WTC11 (cell line): ENCODE measurements around the gene TIMM9. TPM values are rescaled to one million over a fixed set of nuclear protein-coding genes. Genes with fewer than 3 reads are reported as not detected.

ENCODE experiments used
- ATAC-seq: fragments of 200-7000 bp; cut with Tn5 transposase; 2 replicates; pipeline ENCODE4 v1.10.0; 2021; ENCODE audit warnings: mild to moderate bottlenecking, moderate library complexity
- CTCF ChIA-PET: fragments of 300-600 bp; sonication (Branson Sonifier 250); formaldehyde crosslinking; loops from one replicate; lab custom pipeline; 2021; ENCODE audit warnings: antibody characterized with exemption; lab: Charles Lee
- POLR2A ChIA-PET: fragments of 350-600 bp; sonication (Branson Sonifier 250); formaldehyde crosslinking; loops from one replicate; lab custom pipeline; 2021; ENCODE audit warnings: antibody characterized with exemption; lab: Charles Lee
- DNase-seq: peaks from one replicate; pipeline ENCODE4 v3.0.0; 2021; ENCODE audit warnings: low spot score
- H3K27ac Mint-ChIP-seq: 2 replicates; pipeline ENCODE4 v1.8.0; 2021; ENCODE audit warnings: mixed read lengths
- H3K27me3 Mint-ChIP-seq: 2 replicates; pipeline ENCODE4 v1.8.0; 2021; ENCODE audit warnings: low read depth, mild to moderate bottlenecking, moderate library complexity, mixed read lengths
- H3K36me3 Mint-ChIP-seq: 2 replicates; pipeline ENCODE4 v1.8.0; 2021; ENCODE audit warnings: mixed read lengths
- H3K4me1 Mint-ChIP-seq: 2 replicates; pipeline ENCODE4 v1.8.0; 2022; ENCODE audit warnings: mixed read lengths
- H3K4me3 Mint-ChIP-seq: 2 replicates; pipeline ENCODE4 v1.8.0; 2021; ENCODE audit warnings: mild to moderate bottlenecking, moderate library complexity, mixed read lengths
- H3K9me3 Mint-ChIP-seq: 2 replicates; pipeline ENCODE4 v1.8.0; 2021; ENCODE audit warnings: mixed read lengths
- AR ChIP-seq: fragments of 250-450 bp; sonication (Bioruptor Pico); IDR thresholded peaks from 2 replicates; pipeline ENCODE4 v1.9.0; 2021; ENCODE audit warnings: mild to moderate bottlenecking
- ATF6 ChIP-seq: sonication (generic); formaldehyde crosslinking; IDR thresholded peaks from 2 replicates; pipeline ENCODE4 v1.8.1; 2023; ENCODE audit warnings: mild to moderate bottlenecking, missing genetic modification reagents
- CBFB ChIP-seq: sonication (generic); formaldehyde crosslinking; IDR thresholded peaks from 2 replicates; pipeline ENCODE4 v1.8.1; 2022; ENCODE audit warnings: mild to moderate bottlenecking, low read depth, missing genetic modification reagents
- E2F5 ChIP-seq: sonication (generic); formaldehyde crosslinking; IDR thresholded peaks from 2 replicates; pipeline ENCODE4 v1.8.1; 2022; ENCODE audit warnings: mild to moderate bottlenecking, moderate library complexity, missing genetic modification reagents
- FOXP4 ChIP-seq: sonication (generic); formaldehyde crosslinking; IDR thresholded peaks from 2 replicates; pipeline ENCODE4 v1.8.0; 2022; ENCODE audit warnings: mild to moderate bottlenecking, missing genetic modification reagents
- HMGA2 ChIP-seq: fragments of 250-450 bp; sonication (Bioruptor Pico); IDR thresholded peaks from 2 replicates; pipeline ENCODE4 v1.4.0; 2021; ENCODE audit warnings: mild to moderate bottlenecking, moderate library complexity
- KAT7 ChIP-seq: sonication (generic); formaldehyde crosslinking; IDR thresholded peaks from 2 replicates; pipeline ENCODE4 v1.8.1; 2023; ENCODE audit warnings: missing genetic modification reagents, mild to moderate bottlenecking, borderline replicate concordance
- MLX ChIP-seq: sonication (generic); formaldehyde crosslinking; IDR thresholded peaks from 2 replicates; pipeline ENCODE4 v1.8.1; 2023; ENCODE audit warnings: mild to moderate bottlenecking, missing genetic modification reagents, moderate library complexity
- MXD4 ChIP-seq: fragments of 250-450 bp; sonication (Bioruptor Pico); IDR thresholded peaks from 2 replicates; pipeline ENCODE4 v1.8.0; 2021; ENCODE audit warnings: mild to moderate bottlenecking, moderate library complexity, borderline replicate concordance
- NFATC4 ChIP-seq: fragments of 250-450 bp; sonication (Bioruptor Pico); IDR thresholded peaks from 2 replicates; pipeline ENCODE4 v1.9.0; 2021; ENCODE audit warnings: mild to moderate bottlenecking
- NR1H2 ChIP-seq: sonication (generic); formaldehyde crosslinking; IDR thresholded peaks from 2 replicates; pipeline ENCODE4 v1.9.0; 2021; ENCODE audit warnings: mild to moderate bottlenecking, moderate library complexity, missing genetic modification reagents
- RORB ChIP-seq: fragments of 250-450 bp; sonication (Bioruptor Pico); IDR thresholded peaks from 2 replicates; pipeline ENCODE4 v1.9.0; 2021; ENCODE audit warnings: mild to moderate bottlenecking
- SMAD4 ChIP-seq: sonication (generic); formaldehyde crosslinking; IDR thresholded peaks from 2 replicates; pipeline ENCODE4 v1.8.0; 2022; ENCODE audit warnings: mild to moderate bottlenecking, missing genetic modification reagents
- STAT6 ChIP-seq: sonication (generic); formaldehyde crosslinking; conservative IDR thresholded peaks from 2 replicates; pipeline ENCODE4 v1.8.1; 2023; ENCODE audit warnings: mild to moderate bottlenecking, low read depth, missing genetic modification reagents, moderate library complexity
- TCF7 ChIP-seq: sonication (generic); formaldehyde crosslinking; IDR thresholded peaks from 2 replicates; pipeline ENCODE4 v1.8.0; 2022; ENCODE audit warnings: mild to moderate bottlenecking, low read depth, missing genetic modification reagents, moderate library complexity
- TP53 ChIP-seq: sonication (generic); formaldehyde crosslinking; IDR thresholded peaks from 2 replicates; pipeline ENCODE4 v1.8.1; 2023; ENCODE audit warnings: mild to moderate bottlenecking, missing genetic modification reagents
- ZMAT4 ChIP-seq: fragments of 250-450 bp; sonication (Bioruptor Pico); IDR thresholded peaks from 2 replicates; pipeline ENCODE4 v1.9.0; 2021; ENCODE audit warnings: mild to moderate bottlenecking
- ZNF138 ChIP-seq: sonication (generic); formaldehyde crosslinking; conservative IDR thresholded peaks from 2 replicates; pipeline ENCODE4 v1.8.1; 2022; ENCODE audit warnings: mild to moderate bottlenecking, moderate library complexity, missing genetic modification reagents
- ZNF512 ChIP-seq: sonication (generic); formaldehyde crosslinking; IDR thresholded peaks from 2 replicates; pipeline ENCODE4 v1.8.1; 2022; ENCODE audit warnings: missing genetic modification reagents, borderline replicate concordance
- total RNA-seq: library from RNA; stranded (reverse); gene quantifications from 3 replicates; pipeline ENCODE4 v1.2.3, GENCODE V29; 2021

Gene TIMM9
- total RNA-seq, 1 experiment from 2014 or later = 51.1 TPM

GRCh38 chr14:58398895-58399294, 28.4 kb downstream of the TIMM9 start:
- ATAC-seq = no peak
- H3K4me1 Mint-ChIP-seq = peaks cover 31% of the 10 kb centered on the region
- DNase-seq = no peak
- H3K36me3 Mint-ChIP-seq = no peaks in the 10 kb centered on the region
- POLR2A ChIA-PET = no interaction called here
- H3K27ac Mint-ChIP-seq = no peak overlapping the region
- no peak for TF ChIP-seq NR1H2 (CRISPR knock-in tag)
- H3K27me3 Mint-ChIP-seq = peaks cover 31% of the 10 kb centered on the region
- H3K4me3 Mint-ChIP-seq = no peak overlapping the region
- CTCF ChIA-PET = no interaction called here
- no peaks in the 10 kb centered on the region for H3K9me3 Mint-ChIP-seq

GRCh38 chr14:58398495-58398894, 28.8 kb downstream of the TIMM9 start:
- CTCF ChIA-PET = no interaction called here
- Mint-ChIP-seq H3K27me3 (peaks cover 31% of the 10 kb centered on the region), H3K27ac (no peak overlapping the region), H3K36me3 (no peaks in the 10 kb centered on the region), H3K4me3 (no peak overlapping the region), H3K4me1 (peaks cover 31% of the 10 kb centered on the region), H3K9me3 (no peaks in the 10 kb centered on the region)
- ATAC-seq = no peak
- POLR2A ChIA-PET = no interaction called here
- no peak for DNase-seq
- TF ChIP-seq HMGA2 (CRISPR knock-in tag) = peak; percentile 94
- no peak for TF ChIP-seq ZNF512 (CRISPR knock-in tag)

GRCh38 chr14:58397156-58397555, 30.2 kb downstream of the TIMM9 start:
- Mint-ChIP-seq H3K9me3 (no peaks in the 10 kb centered on the region), H3K27ac (no peak overlapping the region), H3K27me3 (peaks cover 31% of the 10 kb centered on the region), H3K4me3 (no peak overlapping the region), H3K4me1 (peaks cover 31% of the 10 kb centered on the region), H3K36me3 (no peaks in the 10 kb centered on the region)
- ATAC-seq = no peak
- ChIA-PET POLR2A (interaction anchor here (1.5 to 2.5 kb wide), 2 partner anchors 99 to 152 kb away, joined by 5 to 9 read pairs; partner anchors contain the start of genes ARID4A and PSMA3), CTCF (interaction anchor here (1.8 to 1.9 kb wide), 2 partner anchors 11 to 98 kb away, joined by 10 to 12 read pairs; partner anchors contain the start of gene ARID4A)
- no peak for DNase-seq
- TF ChIP-seq MLX = no peak
- TF ChIP-seq E2F5 (CRISPR knock-in tag) = no peak
- TF ChIP-seq ZNF138 = no peak
- TF ChIP-seq TCF7 (CRISPR knock-in tag) = no peak
- no peak for TF ChIP-seq MXD4 (CRISPR knock-in tag)
- TF ChIP-seq NFATC4 (CRISPR knock-in tag) = no peak
- TF ChIP-seq RORB = no peak
- no peak for TF ChIP-seq ZMAT4
- no peak for TF ChIP-seq CBFB (CRISPR knock-in tag)
- TF ChIP-seq AR (CRISPR knock-in tag) = no peak
- no peak for TF ChIP-seq ATF6 (CRISPR knock-in tag)
- TF ChIP-seq STAT6 (CRISPR knock-in tag) = no peak
- no peak for TF ChIP-seq KAT7 (CRISPR knock-in tag)
- TF ChIP-seq SMAD4 (CRISPR knock-in tag) = no peak
- TF ChIP-seq FOXP4 (CRISPR knock-in tag) = no peak
- no peak for TF ChIP-seq TP53 (CRISPR knock-in tag)
